Heart left ventricle (tissue), 16 donors: ENCODE results near the gene PHB1. TPM values are rescaled to one million over a fixed set of nuclear protein-coding genes. Genes with fewer than 3 reads are reported as not detected.
"Not testable (repeated sequence)": the region's sequence is repeated elsewhere in the genome, so short reads cannot be mapped to it uniquely, and the experiment has no call there.

Source experiments
- ATAC-seq, 4 donors: fragments of 200-7000 bp; cut with Tn5 transposase; one replicate each; pipeline ENCODE4 v1.9.1; 2020 to 2022; ENCODE audit warnings: moderate library complexity in 4 of 4, mild to moderate bottlenecking in 3 of 4, moderate number of reproducible peaks in 1 of 4
- DNase-seq, 5 donors: peaks; one replicate each; pipeline ENCODE4 v3.0.0-alpha.2; 2020
- H3K27ac ChIP-seq, 12 donors: fragments of 200-600 bp; sonication (generic) in 4 of 12; one replicate each; pipeline versions ENCODE4 v1.5.0 to v1.8.0; 2016 to 2022; ENCODE audit warnings: mild to moderate bottlenecking in 2 of 12
- H3K27me3 ChIP-seq, 9 donors: fragments of 200-600 bp; sonication (generic) in 2 of 9; one replicate each; pipeline versions ENCODE4 v1.5.1 to v1.8.0; 2016 to 2022; ENCODE audit warnings: mild to moderate bottlenecking in 3 of 9
- H3K36me3 ChIP-seq, 9 donors: fragments of 200-600 bp; sonication (generic) in 2 of 9; one replicate each; pipeline versions ENCODE4 v1.5.0 to v1.8.0; 2018 to 2022; ENCODE audit warnings: mild to moderate bottlenecking in 2 of 9
- H3K4me1 ChIP-seq, 12 donors: fragments of 200-600 bp; sonication (generic) in 4 of 12; one replicate each; pipeline versions ENCODE4 v1.5.0 to v1.8.0; 2016 to 2022; ENCODE audit warnings: mild to moderate bottlenecking in 3 of 12
- H3K4me3 ChIP-seq, 12 donors: fragments of 200-600 bp; sonication (generic) in 4 of 12; one replicate each; pipeline versions ENCODE4 v1.5.0 to v1.8.0; 2017 to 2022; ENCODE audit warnings: mild to moderate bottlenecking in 9 of 12, moderate library complexity in 4 of 12
- H3K9me3 ChIP-seq, 12 donors: fragments of 200-600 bp; sonication (generic) in 4 of 12; one replicate each; pipeline versions ENCODE4 v1.5.0 to v1.8.0; 2016 to 2022; ENCODE audit warnings: mild to moderate bottlenecking in 1 of 12
- CTCF ChIP-seq, 12 donors: fragments of 200-600 bp; sonication (generic) in 4 of 12; IDR thresholded peaks; one replicate each; pipeline versions ENCODE4 v1.5.0 to v1.8.0; 2018 to 2022; ENCODE audit warnings: antibody characterized with exemption in 12 of 12, mild to moderate bottlenecking in 5 of 12
- POLR2A ChIP-seq, 2 donors: fragments of 450-650 bp; IDR thresholded peaks; one replicate each; pipeline ENCODE4 v1.6.1; 2017; ENCODE audit warnings: antibody characterized with exemption in 2 of 2, mild to moderate bottlenecking in 2 of 2, moderate library complexity in 2 of 2
- WGBS, 4 donors: extraction: QIAGEN DNeasy Blood & Tissue Kit in 2 of 4; methylation state at CpG; one replicate each; pipeline versions ENCODE4 v1.1.5 to v1.1.7; 2013 to 2018; 5-methylcytosine and 5-hydroxymethylcytosine counted together
- intact Hi-C, 10 donors: fragments of 100-400 bp; cut with DNase I; formaldehyde crosslinking; loops; one replicate each; pipeline versions ENCODE4 v1.11.1 to v1.14.2; 2022
- polyA plus RNA-seq, 2 donors: library from polyadenylated mRNA; stranded (reverse); fragments of 200-250 nt; gene quantifications; one replicate each; pipeline ENCODE4 v1.2.3, GENCODE V29; 2013
- total RNA-seq, 9 donors: library from RNA; depleted of rRNA in 2 of 9; stranded (reverse); fragments of >200 nt in 2 of 9; fragmentation: NEBNext Ultra II Directional in 3 of 9; extraction: Animal tissue kit (Norgen Biotek cat#: 25700) in 3 of 9; gene quantifications; one replicate each; pipeline versions ENCODE4 v1.1.0 to v1.2.4, GENCODE V29; 2016 to 2023
- donor health status: ischemic (EF 13 %, LVEDD 7.1; RV severe dilation, severe dysfunction).
- donor health status: healthy with polysubstance abuse.
- donor health status: DM: no; HTN: yes; CAD: no.
- donor health status: DM: no; HTN: no; CAD: no.
- donor health status: ischemic (EF 25% LVEDD 6.9; RV normal size, moderate dysfunction).
- donor health status: ischemic (EF 25% LVEDD 5.7; RV mildly dilated, moderate dysfunction).
- donor health status: healthy.
- donor health status: DM: yes; HTN: yes; CAD: no.
- donor health status: ischemic (EF 35%, LVEDD 5.7; RV mildly dilated, moderate dysfunction).
- donor health status: nonischemic (EF 11% LVEDD 7.7; RV severe dilation, severe dysfunction).
- donor health status: DM: yes; HTN: yes; CAD: no.
- donor health status: PGD.
- donor health status: ischemic (EF 29% LVEDD 5.4; RV normal size, mild dysfunction).
- donor health status: nonischemic (EF 23%, LVEDD 6.1; RV moderate dilation, normal function).

PHB1 gene
- total and polyA plus RNA-seq, 11 donors = 125 to 328 (median 211) TPM

DNA sequence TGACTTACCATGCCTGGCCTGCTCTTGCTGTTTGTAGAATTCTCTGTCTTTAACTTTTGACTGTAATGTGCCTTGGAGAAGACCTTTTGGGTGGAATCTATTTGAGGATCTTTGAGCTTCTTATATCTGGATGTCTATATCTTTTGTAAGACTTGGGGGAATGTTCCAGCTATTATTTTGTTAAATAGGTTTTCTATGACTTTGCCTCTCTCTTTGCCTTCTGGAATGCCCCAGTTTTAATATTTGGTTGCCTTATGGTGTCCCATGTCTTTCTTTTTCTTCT, 10.3 kb upstream of the PHB1 start:
- peaks cover 0 to 14% (median 10%) of the 10 kb centered on the region in 12 donors for H3K9me3 ChIP-seq
- no peak for TF ChIP-seq CTCF (IDR thresholded peaks at IDR 0.05)
- no peak for TF ChIP-seq POLR2A (IDR thresholded peaks at IDR 0.05)
- no peak overlapping the region for H3K4me3 ChIP-seq
- H3K36me3 ChIP-seq = no peaks in the 10 kb centered on the region
- H3K27ac ChIP-seq = no peak overlapping the region
- peaks cover 0 to 16% (median 4%) of the 10 kb centered on the region in 9 donors for H3K27me3 ChIP-seq
- no peaks in the 10 kb centered on the region for H3K4me1 ChIP-seq
- intact Hi-C loops = no loop called here
- no peak for ATAC-seq
- DNase-seq = no peak

GRCh38 chr17:49424276-49425003, 9.8 kb upstream of the PHB1 start:
- intact Hi-C loops, ATAC-seq: not testable (repeated sequence)

DNA sequence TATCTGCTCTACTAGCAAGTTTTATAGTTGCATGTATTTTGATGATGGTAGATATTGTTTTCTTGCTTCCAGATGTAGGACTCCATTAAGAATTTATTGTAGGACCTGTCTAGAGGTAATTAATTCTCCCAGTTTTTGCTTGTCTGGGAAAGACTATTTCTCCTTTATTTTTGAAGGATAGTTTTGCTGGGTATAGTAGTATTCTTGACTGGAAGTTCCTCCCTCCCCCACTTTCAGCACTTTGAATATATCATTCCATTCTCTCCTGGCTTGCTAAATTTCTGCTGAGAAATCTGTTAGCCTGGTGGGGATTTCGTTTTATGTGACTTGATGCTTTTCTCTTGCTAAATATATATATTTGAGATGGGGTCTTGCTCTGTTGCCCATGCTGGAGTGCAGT, 8.0 kb upstream of the PHB1 start:
- DNase-seq (no peak), ATAC-seq (no peak)
- WGBS, 4 donors = 33 to 56% (median 54%) methylated on average over 1 of the region's 1 CpG
- no peak overlapping the region for H3K27ac ChIP-seq
- H3K27me3 ChIP-seq = peaks cover 0 to 8% (median 0%) of the 10 kb centered on the region in 9 donors
- no peaks in the 10 kb centered on the region for H3K36me3 ChIP-seq
- H3K4me1 ChIP-seq = no peaks in the 10 kb centered on the region
- TF ChIP-seq CTCF (IDR thresholded peaks at IDR 0.05) = no peak
- no peak for TF ChIP-seq POLR2A (IDR thresholded peaks at IDR 0.05)
- no peak overlapping the region for H3K4me3 ChIP-seq
- intact Hi-C loops = no loop called here
- H3K9me3 ChIP-seq = peaks cover 0 to 14% (median 10%) of the 10 kb centered on the region in 12 donors

More at GRCh38 chr17:49424276-49425003, 9.8 kb upstream of the PHB1 start:
- DNase-seq, H3K36me3 ChIP-seq, H3K4me3 ChIP-seq, H3K4me1 ChIP-seq, H3K27ac ChIP-seq: not testable (repeated sequence)
- peaks cover 0 to 14% (median 10%) of the 10 kb centered on the region in 12 donors for H3K9me3 ChIP-seq
- WGBS, 4 donors = 63 to 66% (median 64%) methylated on average over 16 of the region's 16 CpGs
- H3K27me3 ChIP-seq = peaks cover 0 to 14% (median 4%) of the 10 kb centered on the region in 9 donors

- intact Hi-C loops = loop anchor here in 1 of 10 donors (10.0 kb wide), 1 partner anchor 285 kb away; the partner anchor contains the start of gene SLC35B1
Observed at GRCh38 chr17:49419761-49420160, 5.1 kb upstream of the PHB1 start.

GRCh38 chr17:49418754-49419740, 4.4 kb upstream of the PHB1 start:
- intact Hi-C loops = loop anchor here in 1 of 10 donors (10.0 kb wide), 1 partner anchor 286 kb away; the partner anchor contains the start of gene SLC35B1
- not testable (repeated sequence) for H3K27ac ChIP-seq, DNase-seq, ATAC-seq, H3K27me3 ChIP-seq, H3K36me3 ChIP-seq, H3K4me3 ChIP-seq
- 84 to 91% (median 88%) methylated on average over 26 to 32 of the region's 32 CpGs for WGBS, 4 donors
- Histone ChIP-seq H3K9me3 (peaks cover 0 to 14% (median 10%) of the 10 kb centered on the region in 12 donors), H3K4me1 (peaks cover 0 to 11% (median 8%) of the 10 kb centered on the region in 12 donors)

More at GRCh38 chr17:49419761-49420160, 5.1 kb upstream of the PHB1 start:
- H3K27me3 ChIP-seq, ATAC-seq, H3K27ac ChIP-seq, H3K4me3 ChIP-seq, H3K4me1 ChIP-seq, H3K36me3 ChIP-seq, DNase-seq: not testable (repeated sequence)
- 81 to 95% (median 90%) methylated on average over 10 to 23 of the region's 23 CpGs for WGBS, 4 donors
- H3K9me3 ChIP-seq = peaks cover 0 to 14% (median 10%) of the 10 kb centered on the region in 12 donors
